Measurements from ENCODE around the gene ATP6V0C. TPM values are rescaled to one million over a fixed set of nuclear protein-coding genes. Genes with fewer than 3 reads are reported as not detected.
A peak's percentile ranks its signal among the peaks of the same experiment; 100 is the strongest.
"Not testable (repeated sequence)": the region's sequence is repeated elsewhere in the genome, so short reads cannot be mapped to it uniquely, and the experiment has no call there.

Gene ATP6V0C
- total RNA-seq, 1 donor from 2014 or later: 311 TPM

DNA sequence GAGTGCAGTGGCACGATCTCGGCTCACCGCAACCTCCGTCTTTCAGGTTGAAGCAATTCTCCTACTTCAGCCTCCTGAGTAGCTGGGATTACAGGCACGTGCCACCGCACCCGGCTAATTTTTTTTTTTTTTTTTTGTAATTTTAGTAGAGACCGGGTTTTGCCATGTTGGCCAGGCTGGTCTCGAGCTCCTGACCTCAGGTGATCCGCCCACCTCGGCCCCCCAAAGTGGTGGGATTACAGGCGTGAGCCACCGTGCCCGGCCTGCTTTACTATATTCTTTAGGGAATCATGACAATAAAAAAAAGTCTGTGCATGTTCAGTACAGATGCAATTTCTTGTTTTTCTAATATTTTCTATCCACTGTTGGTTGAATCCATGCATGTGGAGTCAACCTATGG lies 30.0 kb downstream of the ATP6V0C start:
- peaks cover 61% of the 10 kb centered on the region for H3K79me2 ChIP-seq (ENCODE audit: insufficient read depth, low read length)
- not testable (repeated sequence) for H3K27me3 ChIP-seq (ENCODE audit: insufficient read depth, low read length); H3K4me3 Mint-ChIP-seq (ENCODE audit: unreplicated experiment); H3K9me3 ChIP-seq (ENCODE audit: insufficient read depth, low read depth, low read length); H3K27me3 Mint-ChIP-seq (ENCODE audit: low read depth, unreplicated experiment); FAIRE-seq; H2AFZ ChIP-seq (ENCODE audit: low read depth, low read length); H3K4me2 ChIP-seq (ENCODE audit: low read length); H3K9ac ChIP-seq (ENCODE audit: low read length); H3K4me3 ChIP-seq (ENCODE audit: insufficient read depth, low read depth, low read length); H3K36me3 Mint-ChIP-seq (ENCODE audit: low read depth, unreplicated experiment); DNase-seq (ENCODE audit: low read depth); H3K9me3 Mint-ChIP-seq (ENCODE audit: unreplicated experiment); H3K4me1 ChIP-seq (ENCODE audit: insufficient read depth, low read length); H3K27ac ChIP-seq (ENCODE audit: low read depth, low read length); H3K36me3 ChIP-seq (ENCODE audit: insufficient read depth, low read length)
- H3K4me1 Mint-ChIP-seq (ENCODE audit: low read depth, unreplicated experiment): peaks cover 11% of the 10 kb centered on the region
- peak overlapping the region; percentile 12 for H3K27ac Mint-ChIP-seq (ENCODE audit: unreplicated experiment)
- H4K20me1 ChIP-seq (ENCODE audit: insufficient read depth, low read length): peaks cover 52% of the 10 kb centered on the region

DNA sequence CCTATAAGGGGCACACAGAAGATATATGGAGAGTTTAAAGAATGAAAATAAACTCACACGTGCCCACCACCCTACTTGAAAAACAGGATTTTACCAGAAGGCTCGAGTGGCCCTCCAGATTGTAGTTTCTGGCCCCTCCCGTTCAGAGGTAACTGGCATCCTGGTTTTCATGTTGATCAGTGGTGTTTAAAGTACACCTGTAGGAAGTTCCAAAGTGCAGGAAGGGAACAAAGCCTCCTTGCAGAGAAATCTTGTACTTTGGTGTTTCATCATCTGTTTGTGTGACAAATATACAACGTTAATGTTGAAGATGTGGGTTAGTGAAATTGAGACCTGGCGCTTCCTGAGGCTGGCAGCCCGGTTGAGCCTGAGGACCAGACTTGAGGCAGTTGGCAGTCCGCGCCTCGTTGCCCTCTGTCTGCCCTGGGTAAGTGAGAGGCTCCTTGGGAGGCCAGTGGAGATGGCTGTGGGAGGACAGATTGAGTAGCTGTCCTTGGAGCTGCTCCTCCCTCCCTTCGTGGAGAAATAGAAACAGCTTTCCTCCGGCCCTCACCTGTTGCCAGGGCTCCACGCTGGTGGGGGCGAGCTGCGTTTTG lies 36.6 kb downstream of the ATP6V0C start:
- not testable (repeated sequence) for H3K4me1 ChIP-seq (ENCODE audit: insufficient read depth, low read length); H3K27me3 ChIP-seq (ENCODE audit: insufficient read depth, low read length); H3K4me2 ChIP-seq (ENCODE audit: low read length); H4K20me1 ChIP-seq (ENCODE audit: insufficient read depth, low read length); FAIRE-seq; H2AFZ ChIP-seq (ENCODE audit: low read depth, low read length); H3K36me3 Mint-ChIP-seq (ENCODE audit: low read depth, unreplicated experiment); H3K36me3 ChIP-seq (ENCODE audit: insufficient read depth, low read length); H3K4me3 Mint-ChIP-seq (ENCODE audit: unreplicated experiment); H3K9ac ChIP-seq (ENCODE audit: low read length); H3K27ac ChIP-seq (ENCODE audit: low read depth, low read length); H3K27me3 Mint-ChIP-seq (ENCODE audit: low read depth, unreplicated experiment); H3K27ac Mint-ChIP-seq (ENCODE audit: unreplicated experiment); H3K4me3 ChIP-seq (ENCODE audit: insufficient read depth, low read depth, low read length); H3K9me3 ChIP-seq (ENCODE audit: insufficient read depth, low read depth, low read length); DNase-seq (ENCODE audit: low read depth); H3K9me3 Mint-ChIP-seq (ENCODE audit: unreplicated experiment); H3K4me1 Mint-ChIP-seq (ENCODE audit: low read depth, unreplicated experiment)
- peaks cover 17% of the 10 kb centered on the region for H3K79me2 ChIP-seq (ENCODE audit: insufficient read depth, low read length)

DNA sequence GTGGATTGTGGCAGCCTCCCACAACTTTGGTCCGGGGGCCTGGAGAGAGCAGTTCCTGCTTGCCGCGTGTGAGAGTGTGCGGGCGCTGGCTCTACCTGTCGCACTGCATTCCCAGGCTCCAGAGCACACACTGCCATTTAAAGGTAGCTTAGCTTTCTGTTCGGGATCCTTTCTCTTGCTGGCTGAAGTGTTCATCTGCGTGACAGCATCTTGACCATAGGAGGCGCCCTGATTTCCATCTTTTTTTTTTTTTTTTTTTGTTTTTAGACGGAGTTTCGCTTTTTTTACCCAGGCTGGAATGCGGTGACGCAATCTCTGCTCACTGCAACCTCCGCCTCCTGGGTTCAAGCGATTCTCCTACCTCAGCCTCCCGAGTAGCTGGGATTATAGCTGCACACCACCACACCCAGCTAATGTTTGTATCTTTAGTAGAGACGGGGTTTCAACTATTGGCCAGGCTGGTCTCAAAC lies 37.7 kb downstream of the ATP6V0C start:
- H3K36me3 Mint-ChIP-seq (ENCODE audit: low read depth, unreplicated experiment); H3K9me3 Mint-ChIP-seq (ENCODE audit: unreplicated experiment); H3K4me2 ChIP-seq (ENCODE audit: low read length); H3K4me1 Mint-ChIP-seq (ENCODE audit: low read depth, unreplicated experiment); H3K4me3 ChIP-seq (ENCODE audit: insufficient read depth, low read depth, low read length); H3K79me2 ChIP-seq (ENCODE audit: insufficient read depth, low read length); H2AFZ ChIP-seq (ENCODE audit: low read depth, low read length); H3K27me3 ChIP-seq (ENCODE audit: insufficient read depth, low read length); H3K36me3 ChIP-seq (ENCODE audit: insufficient read depth, low read length); H3K9ac ChIP-seq (ENCODE audit: low read length); H3K27me3 Mint-ChIP-seq (ENCODE audit: low read depth, unreplicated experiment); H3K27ac ChIP-seq (ENCODE audit: low read depth, low read length); H4K20me1 ChIP-seq (ENCODE audit: insufficient read depth, low read length); DNase-seq (ENCODE audit: low read depth); H3K9me3 ChIP-seq (ENCODE audit: insufficient read depth, low read depth, low read length); H3K4me3 Mint-ChIP-seq (ENCODE audit: unreplicated experiment); H3K4me1 ChIP-seq (ENCODE audit: insufficient read depth, low read length); FAIRE-seq: not testable (repeated sequence)
- peak overlapping the region; percentile 26 for H3K27ac Mint-ChIP-seq (ENCODE audit: unreplicated experiment)

DNA sequence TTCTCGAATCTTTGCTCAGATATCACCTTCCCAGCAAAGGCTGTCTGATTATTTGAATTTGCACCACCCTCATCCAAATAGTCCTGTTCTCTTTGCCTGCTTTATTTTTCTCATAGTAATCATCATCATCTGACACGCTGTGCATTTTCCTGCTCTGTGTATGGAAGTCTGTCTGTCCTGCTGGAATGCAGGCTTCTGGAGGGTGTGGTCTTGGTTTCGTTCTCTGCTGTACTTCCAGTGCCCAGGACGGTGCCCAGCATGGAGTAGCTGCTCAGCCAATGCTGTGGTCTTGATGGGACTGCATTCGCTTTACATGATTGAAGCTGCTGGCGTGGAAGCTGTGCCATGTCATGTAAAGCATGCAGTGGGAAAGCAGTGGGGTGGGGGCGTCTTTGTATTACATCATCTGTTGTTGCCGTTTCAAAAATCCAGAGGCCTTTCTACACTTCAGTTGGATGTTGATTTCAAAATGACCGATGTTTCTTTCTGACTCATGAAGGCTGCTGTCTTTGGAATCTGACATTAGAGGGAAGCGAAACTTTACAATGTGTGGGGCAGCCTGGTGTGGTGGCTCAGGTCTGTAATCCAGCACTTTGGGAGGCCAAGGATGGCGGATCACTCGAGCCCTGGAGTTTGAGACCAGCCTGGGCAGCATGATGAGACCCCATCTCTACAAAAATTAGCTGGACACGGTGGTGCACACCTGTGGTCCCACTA lies 41.1 kb downstream of the ATP6V0C start:
- H3K9me3 Mint-ChIP-seq (ENCODE audit: unreplicated experiment); DNase-seq (ENCODE audit: low read depth); H3K9me3 ChIP-seq (ENCODE audit: insufficient read depth, low read depth, low read length); H3K4me3 ChIP-seq (ENCODE audit: insufficient read depth, low read depth, low read length); H3K27me3 ChIP-seq (ENCODE audit: insufficient read depth, low read length); H3K4me1 ChIP-seq (ENCODE audit: insufficient read depth, low read length); H2AFZ ChIP-seq (ENCODE audit: low read depth, low read length); H3K27me3 Mint-ChIP-seq (ENCODE audit: low read depth, unreplicated experiment); H3K4me2 ChIP-seq (ENCODE audit: low read length); H4K20me1 ChIP-seq (ENCODE audit: insufficient read depth, low read length); FAIRE-seq; H3K36me3 Mint-ChIP-seq (ENCODE audit: low read depth, unreplicated experiment); H3K27ac ChIP-seq (ENCODE audit: low read depth, low read length); H3K4me1 Mint-ChIP-seq (ENCODE audit: low read depth, unreplicated experiment); H3K79me2 ChIP-seq (ENCODE audit: insufficient read depth, low read length); H3K9ac ChIP-seq (ENCODE audit: low read length); H3K36me3 ChIP-seq (ENCODE audit: insufficient read depth, low read length); H3K27ac Mint-ChIP-seq (ENCODE audit: unreplicated experiment); H3K4me3 Mint-ChIP-seq (ENCODE audit: unreplicated experiment): not testable (repeated sequence)

DNA sequence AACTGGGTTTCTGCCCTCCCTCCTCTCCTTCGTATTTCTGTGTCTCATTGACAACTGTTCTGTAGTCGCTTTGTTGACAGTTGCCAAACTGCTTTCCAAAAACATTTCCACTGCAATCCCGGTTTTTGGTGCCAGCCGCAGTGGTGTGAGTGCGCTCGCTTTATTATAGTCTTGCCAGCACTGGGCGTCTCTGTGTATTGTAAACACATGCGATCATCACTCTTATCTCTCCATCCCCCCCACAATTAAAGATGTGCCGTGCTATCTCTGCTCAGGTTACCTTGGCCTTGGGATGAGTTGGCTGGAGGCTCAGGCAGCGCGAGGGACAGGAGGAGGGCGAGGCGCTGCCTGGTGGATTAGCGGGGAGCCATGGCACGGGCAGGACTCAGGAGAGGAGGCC lies 43.4 kb downstream of the ATP6V0C start:
- not testable (repeated sequence) for H3K27me3 Mint-ChIP-seq (ENCODE audit: low read depth, unreplicated experiment); FAIRE-seq; H3K36me3 Mint-ChIP-seq (ENCODE audit: low read depth, unreplicated experiment); H3K4me1 Mint-ChIP-seq (ENCODE audit: low read depth, unreplicated experiment); H3K4me1 ChIP-seq (ENCODE audit: insufficient read depth, low read length); H3K27ac Mint-ChIP-seq (ENCODE audit: unreplicated experiment); H3K79me2 ChIP-seq (ENCODE audit: insufficient read depth, low read length); H3K9me3 ChIP-seq (ENCODE audit: insufficient read depth, low read depth, low read length); H3K9me3 Mint-ChIP-seq (ENCODE audit: unreplicated experiment); H3K4me2 ChIP-seq (ENCODE audit: low read length); H3K9ac ChIP-seq (ENCODE audit: low read length); H2AFZ ChIP-seq (ENCODE audit: low read depth, low read length); H3K27me3 ChIP-seq (ENCODE audit: insufficient read depth, low read length); H4K20me1 ChIP-seq (ENCODE audit: insufficient read depth, low read length); H3K4me3 ChIP-seq (ENCODE audit: insufficient read depth, low read depth, low read length); H3K27ac ChIP-seq (ENCODE audit: low read depth, low read length); H3K4me3 Mint-ChIP-seq (ENCODE audit: unreplicated experiment); H3K36me3 ChIP-seq (ENCODE audit: insufficient read depth, low read length); DNase-seq (ENCODE audit: low read depth)

DNA sequence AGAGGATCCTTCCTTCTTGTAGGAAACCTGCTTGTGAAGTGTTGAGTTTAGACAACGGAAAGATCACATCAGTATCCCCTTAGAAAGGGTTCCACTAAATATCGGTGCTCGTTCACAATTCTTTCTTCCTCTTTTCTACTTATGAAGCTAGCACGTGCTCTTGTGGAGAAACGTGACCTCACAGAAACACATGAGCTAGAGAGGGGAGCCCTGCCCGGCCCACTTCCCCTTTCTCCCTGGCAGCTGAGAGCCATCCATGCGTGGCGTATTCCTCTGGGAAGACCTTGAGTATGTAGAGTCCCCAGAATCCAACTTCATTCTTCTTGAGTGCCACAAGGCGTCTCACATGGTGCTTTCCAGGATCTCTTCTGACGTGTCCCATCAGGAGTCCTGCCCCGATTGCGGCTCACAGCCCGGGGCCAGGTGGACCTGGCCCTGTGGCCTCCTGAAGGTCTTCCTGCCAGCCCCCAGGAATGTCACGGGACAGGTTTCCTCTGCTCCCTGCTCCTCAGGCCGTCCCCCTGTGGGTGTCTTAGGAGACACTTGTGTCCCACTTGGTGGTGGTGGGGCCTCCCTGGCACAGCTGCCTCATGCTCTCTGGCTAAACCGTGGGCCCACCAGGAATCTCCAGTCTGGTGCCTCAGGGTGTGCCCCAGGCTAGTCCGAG lies 46.5 kb downstream of the ATP6V0C start:
- H2AFZ ChIP-seq (ENCODE audit: low read depth, low read length); H3K27ac ChIP-seq (ENCODE audit: low read depth, low read length); H3K9ac ChIP-seq (ENCODE audit: low read length); DNase-seq (ENCODE audit: low read depth); FAIRE-seq; H3K9me3 Mint-ChIP-seq (ENCODE audit: unreplicated experiment); H3K9me3 ChIP-seq (ENCODE audit: insufficient read depth, low read depth, low read length); H4K20me1 ChIP-seq (ENCODE audit: insufficient read depth, low read length); H3K4me1 ChIP-seq (ENCODE audit: insufficient read depth, low read length); H3K36me3 Mint-ChIP-seq (ENCODE audit: low read depth, unreplicated experiment); H3K27me3 ChIP-seq (ENCODE audit: insufficient read depth, low read length); H3K27ac Mint-ChIP-seq (ENCODE audit: unreplicated experiment); H3K79me2 ChIP-seq (ENCODE audit: insufficient read depth, low read length); H3K4me2 ChIP-seq (ENCODE audit: low read length); H3K36me3 ChIP-seq (ENCODE audit: insufficient read depth, low read length); H3K4me3 ChIP-seq (ENCODE audit: insufficient read depth, low read depth, low read length); H3K4me1 Mint-ChIP-seq (ENCODE audit: low read depth, unreplicated experiment); H3K4me3 Mint-ChIP-seq (ENCODE audit: unreplicated experiment); H3K27me3 Mint-ChIP-seq (ENCODE audit: low read depth, unreplicated experiment): not testable (repeated sequence)
